ENCODE data around the gene TMPRSS11D. TPM values are rescaled to one million over a fixed set of nuclear protein-coding genes. Genes with fewer than 3 reads are reported as not detected.

TMPRSS11D gene
- total and polyA plus RNA-seq, 2 donors (not counting 1 experiment from before 2014, with no cell fraction given): not detected

DNA sequence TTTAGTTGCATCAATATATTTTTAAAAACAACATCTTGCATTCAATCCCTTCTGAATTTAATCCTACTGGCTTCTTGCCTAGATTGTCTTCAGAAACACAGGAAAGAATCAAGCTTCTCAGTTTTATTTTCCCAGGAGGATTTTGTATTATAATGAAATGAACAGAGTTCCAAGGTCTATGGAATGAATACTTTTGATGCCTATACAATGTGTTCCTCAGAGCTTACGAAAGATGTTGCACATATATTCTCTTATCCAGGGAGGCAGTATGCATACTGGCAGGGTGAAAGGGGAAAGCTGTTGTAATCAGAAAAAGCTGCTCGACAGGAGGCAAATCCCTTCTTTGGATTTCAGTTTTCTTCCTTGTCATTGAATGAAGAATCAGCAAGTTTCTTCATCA lies 8.8 kb downstream of the TMPRSS11D start:
- no peaks in the 10 kb centered on the region for H4K20me1 ChIP-seq (ENCODE audit: control insufficient read depth, extremely low read depth, insufficient read depth, low read length)
- DNase-seq (ENCODE audit: low read depth in 2 of 2): no peak
- no peaks in the 10 kb centered on the region for H3K4me1 ChIP-seq (ENCODE audit: control insufficient read depth, extremely low read depth, insufficient read depth, low read length)
- no peak overlapping the region for H3K4me2 ChIP-seq (ENCODE audit: extremely low read depth, insufficient read depth, low read length)
- H3K36me3 ChIP-seq (ENCODE audit: control insufficient read depth, insufficient read depth, low read length): no peaks in the 10 kb centered on the region
- TF ChIP-seq EZH2 (IDR thresholded peaks at IDR 0.05; ENCODE audit: low read length, missing control alignments) (no peak), CTCF (conservative IDR thresholded peaks at IDR 0.05 in 1 of 2, IDR thresholded peaks at IDR 0.05 in 1 of 2; ENCODE audit: low read depth in 1 of 2, low read length in 2 of 2) (no peak)
- no peak overlapping the region for H3K27ac ChIP-seq (ENCODE audit: insufficient read depth, low read length)
- H3K9me3 ChIP-seq (ENCODE audit: control insufficient read depth, insufficient read depth, low read depth, low read length): no peaks in the 10 kb centered on the region
- H3K79me2 ChIP-seq (ENCODE audit: control insufficient read depth, insufficient read depth, low read length): no peaks in the 10 kb centered on the region
- no peak overlapping the region for H3K9ac ChIP-seq (ENCODE audit: insufficient read depth, low read length)
- no peaks in the 10 kb centered on the region for H3K27me3 ChIP-seq (ENCODE audit: control insufficient read depth, insufficient read depth, low read length)
- H3K4me3 ChIP-seq (replicated peaks in 1 of 4; ENCODE audit: control extremely low read depth in 1 of 4, insufficient read depth in 1 of 4, low read depth in 3 of 4, low read length in 4 of 4): no peak overlapping the region
- H2AFZ ChIP-seq (ENCODE audit: low read length): no peak overlapping the region

GRCh38 chr4:67873116-67873515 lies 10.7 kb downstream of the TMPRSS11D start:
- Histone ChIP-seq H3K27ac (ENCODE audit: insufficient read depth, low read length) (no peak overlapping the region), H2AFZ (ENCODE audit: low read length) (no peak overlapping the region)
- DNase-seq (ENCODE audit: low read depth in 2 of 2): no peak

DNA sequence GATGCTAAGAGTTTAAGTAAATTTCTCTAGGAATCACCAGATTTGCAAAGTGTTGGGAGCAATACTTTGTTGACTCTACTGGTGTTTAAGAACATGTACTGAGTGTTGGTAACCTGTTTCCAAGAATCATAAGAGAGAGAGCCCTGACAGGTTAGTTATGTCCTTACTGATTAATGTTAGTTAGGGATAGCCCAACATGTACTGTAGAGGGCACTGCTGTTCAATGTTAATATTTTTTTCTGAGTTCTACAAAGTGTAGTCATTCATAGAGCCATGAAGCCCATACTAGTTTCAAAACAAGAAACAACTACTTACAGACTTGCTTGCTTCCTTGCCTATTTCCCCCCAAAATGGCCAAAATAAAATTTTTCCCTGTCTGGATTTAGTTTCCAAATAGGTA lies 11.9 kb downstream of the TMPRSS11D start:
- Histone ChIP-seq H4K20me1 (ENCODE audit: control insufficient read depth, extremely low read depth, insufficient read depth, low read length) (no peaks in the 10 kb centered on the region), H3K36me3 (ENCODE audit: control insufficient read depth, insufficient read depth, low read length) (no peaks in the 10 kb centered on the region), H3K9me3 (ENCODE audit: control insufficient read depth, insufficient read depth, low read depth, low read length) (no peaks in the 10 kb centered on the region), H3K4me3 (replicated peaks in 1 of 4; ENCODE audit: control extremely low read depth in 1 of 4, insufficient read depth in 1 of 4, low read depth in 3 of 4, low read length in 4 of 4) (no peak overlapping the region), H3K4me2 (ENCODE audit: extremely low read depth, insufficient read depth, low read length) (no peak overlapping the region), H3K9ac (ENCODE audit: insufficient read depth, low read length) (no peak overlapping the region), H3K4me1 (ENCODE audit: control insufficient read depth, extremely low read depth, insufficient read depth, low read length) (no peaks in the 10 kb centered on the region), H2AFZ (ENCODE audit: low read length) (no peak overlapping the region), H3K27me3 (ENCODE audit: control insufficient read depth, insufficient read depth, low read length) (no peaks in the 10 kb centered on the region), H3K79me2 (ENCODE audit: control insufficient read depth, insufficient read depth, low read length) (no peaks in the 10 kb centered on the region), H3K27ac (ENCODE audit: insufficient read depth, low read length) (no peak overlapping the region)
- peak; percentile 44 to 65 for DNase-seq (ENCODE audit: low read depth in 2 of 2)
- TF ChIP-seq EZH2 (IDR thresholded peaks at IDR 0.05; ENCODE audit: low read length, missing control alignments) (no peak), CTCF (conservative IDR thresholded peaks at IDR 0.05 in 1 of 2, IDR thresholded peaks at IDR 0.05 in 1 of 2; ENCODE audit: low read depth in 1 of 2, low read length in 2 of 2) (peak; percentile 36 to 57)

More at GRCh38 chr4:67873116-67873515, 10.7 kb downstream of the TMPRSS11D start:
- no peak for TF ChIP-seq CTCF (conservative IDR thresholded peaks at IDR 0.05 in 1 of 2, IDR thresholded peaks at IDR 0.05 in 1 of 2; ENCODE audit: low read depth in 1 of 2, low read length in 2 of 2)
- Histone ChIP-seq H3K9me3 (ENCODE audit: control insufficient read depth, insufficient read depth, low read depth, low read length) (no peaks in the 10 kb centered on the region), H3K36me3 (ENCODE audit: control insufficient read depth, insufficient read depth, low read length) (no peaks in the 10 kb centered on the region), H4K20me1 (ENCODE audit: control insufficient read depth, extremely low read depth, insufficient read depth, low read length) (no peaks in the 10 kb centered on the region), H3K4me3 (replicated peaks in 1 of 4; ENCODE audit: control extremely low read depth in 1 of 4, insufficient read depth in 1 of 4, low read depth in 3 of 4, low read length in 4 of 4) (no peak overlapping the region), H3K9ac (ENCODE audit: insufficient read depth, low read length) (no peak overlapping the region), H3K27me3 (ENCODE audit: control insufficient read depth, insufficient read depth, low read length) (no peaks in the 10 kb centered on the region), H3K4me2 (ENCODE audit: extremely low read depth, insufficient read depth, low read length) (no peak overlapping the region), H3K4me1 (ENCODE audit: control insufficient read depth, extremely low read depth, insufficient read depth, low read length) (no peaks in the 10 kb centered on the region), H3K79me2 (ENCODE audit: control insufficient read depth, insufficient read depth, low read length) (no peaks in the 10 kb centered on the region)
